GM12864 (cell line): ENCODE results near the gene YJU2.

ENCODE experiments used
- DNase-seq: peaks from one replicate; pipeline ENCODE4 v3.0.0-alpha.2; 2011; ENCODE audit warnings: low read depth
- H3K4me3 ChIP-seq: 2 replicates; pipeline ENCODE4 v1.5.1; 2011; ENCODE audit warnings: mild to moderate bottlenecking, low read depth, low read length, control low read depth
- CTCF ChIP-seq: IDR thresholded peaks from 2 replicates; pipeline ENCODE4 v1.5.1; 2011; ENCODE audit warnings: low read depth, mild to moderate bottlenecking, moderate library complexity, low read length, control low read depth, inconsistent platforms; ENCODE audit errors: missing control alignments

Gene YJU2

DNA sequence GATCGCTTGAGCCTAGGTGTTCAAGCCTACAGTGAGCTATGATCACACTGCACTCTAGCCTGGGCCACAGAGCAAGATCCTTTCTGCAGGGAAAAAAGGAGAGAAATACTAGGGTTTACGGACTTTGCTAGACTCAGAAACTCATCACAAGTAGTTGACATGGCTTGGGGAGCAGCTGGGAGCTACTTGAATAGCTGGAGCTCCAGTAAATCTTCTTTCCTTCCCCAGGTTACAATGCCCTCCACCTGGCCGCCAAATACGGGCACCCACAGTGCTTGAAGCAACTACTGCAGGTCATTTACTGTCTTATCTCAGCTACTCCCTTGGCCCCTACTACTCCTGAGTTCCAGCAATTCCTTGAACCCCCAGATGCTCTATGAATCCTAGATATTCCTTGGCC lies 45.1 kb upstream of the YJU2 start:
- H3K4me3 ChIP-seq: no peak overlapping the region
- no peak for DNase-seq
- no peak for TF ChIP-seq CTCF

- DNase-seq: no peak
- no peak overlapping the region for H3K4me3 ChIP-seq
- TF ChIP-seq CTCF: peak; percentile 27
These were observed 39.9 kb upstream of the YJU2 start for GRCh38 chr19:4206818-4207484.

- no peak overlapping the region for H3K4me3 ChIP-seq
- DNase-seq: no peak
- TF ChIP-seq CTCF: peak; percentile 45
These were observed 38.3 kb upstream of the YJU2 start for GRCh38 chr19:4208385-4209094.

- DNase-seq: no peak
- TF ChIP-seq CTCF: no peak
- no peak overlapping the region for H3K4me3 ChIP-seq
These were observed 36.6 kb upstream of the YJU2 start for GRCh38 chr19:4210166-4210731.

GRCh38 chr19:4213116-4213515 lies 33.8 kb upstream of the YJU2 start:
- DNase-seq: no peak
- H3K4me3 ChIP-seq: no peak overlapping the region
- TF ChIP-seq CTCF: no peak

GRCh38 chr19:4215807-4216206 lies 31.1 kb upstream of the YJU2 start:
- no peak overlapping the region for H3K4me3 ChIP-seq
- DNase-seq: no peak

More at GRCh38 chr19:4215807-4216206, 31.1 kb upstream of the YJU2 start:
- TF ChIP-seq CTCF: no peak
